ENCODE data around the gene ZNF761. TPM values are rescaled to one million over a fixed set of nuclear protein-coding genes. Genes with fewer than 3 reads are reported as not detected.

ZNF761 gene
- total and polyA plus RNA-seq, 2 of the 13 experiments (the other 11 are each of a cell fraction or from before 2014, with no cell fraction given) = 11.6 to 16.2 TPM

DNA sequence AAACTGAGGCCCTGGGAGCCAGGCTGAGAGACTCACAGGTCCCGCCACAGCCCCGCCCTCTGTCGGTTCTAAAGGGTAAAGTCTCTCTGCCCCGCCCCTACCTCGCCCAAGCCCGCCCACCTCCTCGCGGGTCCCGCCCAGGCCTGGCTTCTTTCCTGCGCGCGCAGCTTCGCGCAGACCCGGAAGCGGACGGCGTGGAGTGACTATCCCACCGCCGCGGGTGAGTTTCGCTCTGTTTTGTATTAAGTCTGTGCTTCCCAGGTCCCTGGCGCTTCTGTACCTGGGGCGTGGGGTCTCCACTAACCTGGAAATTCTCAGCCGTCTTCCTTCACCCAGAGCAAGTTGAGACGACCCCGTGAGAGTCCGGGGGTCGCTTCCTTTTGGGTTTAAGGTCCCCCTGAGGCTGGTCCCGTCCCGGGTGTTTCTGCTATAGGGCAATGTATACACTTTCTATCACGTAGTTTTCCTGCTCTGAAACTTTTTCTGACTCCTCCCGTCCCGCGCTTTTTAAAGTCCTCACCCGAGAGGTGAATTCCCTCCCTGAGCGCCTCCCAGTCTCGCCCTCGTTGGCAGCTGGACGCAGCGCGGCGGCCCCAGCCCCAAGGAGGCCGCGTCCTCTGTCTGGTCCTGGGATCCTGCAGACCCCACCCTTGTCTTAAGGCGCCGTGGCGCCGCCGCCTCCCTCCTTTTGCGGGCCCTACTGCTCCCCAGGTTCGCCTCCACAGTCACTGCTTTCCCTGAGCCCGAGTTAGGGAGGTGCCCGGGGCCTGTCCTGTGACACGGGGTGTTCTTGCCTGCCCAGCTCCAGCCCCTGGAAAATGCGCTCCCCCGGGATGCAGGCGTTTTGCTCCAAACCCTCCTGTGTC is 36.6 kb upstream of the ZNF761 start, which contains the start of gene ZNF765 (continued):
- TF ChIP-seq POGK (CRISPR knock-in tag; conservative IDR thresholded peaks at IDR 0.05) (peak; percentile 26; the same call in 1 of the 2 replicates), HBP1 (CRISPR knock-in tag; IDR thresholded peaks at IDR 0.05; ENCODE audit: low read depth) (no peak), ATF4 (CRISPR knock-in tag; IDR thresholded peaks at IDR 0.05) (0 out of 4 replicates have a peak, but pooled peaks of 1 of the 2 experiments have one; percentile 14), ZNF574 (CRISPR knock-in tag; IDR thresholded peaks at IDR 0.05) (peak; percentile 42; the same call in 1 of the 2 replicates), PITX1 (CRISPR knock-in tag; IDR thresholded peaks at IDR 0.05) (0 out of 2 replicates have a peak, but pooled peaks have one; percentile 12), MAF1 (CRISPR knock-in tag; IDR thresholded peaks at IDR 0.05; ENCODE audit: borderline replicate concordance) (0 out of 2 replicates have a peak, but pooled peaks have one; percentile 43)
- TF ChIP-seq, protein P1, sequence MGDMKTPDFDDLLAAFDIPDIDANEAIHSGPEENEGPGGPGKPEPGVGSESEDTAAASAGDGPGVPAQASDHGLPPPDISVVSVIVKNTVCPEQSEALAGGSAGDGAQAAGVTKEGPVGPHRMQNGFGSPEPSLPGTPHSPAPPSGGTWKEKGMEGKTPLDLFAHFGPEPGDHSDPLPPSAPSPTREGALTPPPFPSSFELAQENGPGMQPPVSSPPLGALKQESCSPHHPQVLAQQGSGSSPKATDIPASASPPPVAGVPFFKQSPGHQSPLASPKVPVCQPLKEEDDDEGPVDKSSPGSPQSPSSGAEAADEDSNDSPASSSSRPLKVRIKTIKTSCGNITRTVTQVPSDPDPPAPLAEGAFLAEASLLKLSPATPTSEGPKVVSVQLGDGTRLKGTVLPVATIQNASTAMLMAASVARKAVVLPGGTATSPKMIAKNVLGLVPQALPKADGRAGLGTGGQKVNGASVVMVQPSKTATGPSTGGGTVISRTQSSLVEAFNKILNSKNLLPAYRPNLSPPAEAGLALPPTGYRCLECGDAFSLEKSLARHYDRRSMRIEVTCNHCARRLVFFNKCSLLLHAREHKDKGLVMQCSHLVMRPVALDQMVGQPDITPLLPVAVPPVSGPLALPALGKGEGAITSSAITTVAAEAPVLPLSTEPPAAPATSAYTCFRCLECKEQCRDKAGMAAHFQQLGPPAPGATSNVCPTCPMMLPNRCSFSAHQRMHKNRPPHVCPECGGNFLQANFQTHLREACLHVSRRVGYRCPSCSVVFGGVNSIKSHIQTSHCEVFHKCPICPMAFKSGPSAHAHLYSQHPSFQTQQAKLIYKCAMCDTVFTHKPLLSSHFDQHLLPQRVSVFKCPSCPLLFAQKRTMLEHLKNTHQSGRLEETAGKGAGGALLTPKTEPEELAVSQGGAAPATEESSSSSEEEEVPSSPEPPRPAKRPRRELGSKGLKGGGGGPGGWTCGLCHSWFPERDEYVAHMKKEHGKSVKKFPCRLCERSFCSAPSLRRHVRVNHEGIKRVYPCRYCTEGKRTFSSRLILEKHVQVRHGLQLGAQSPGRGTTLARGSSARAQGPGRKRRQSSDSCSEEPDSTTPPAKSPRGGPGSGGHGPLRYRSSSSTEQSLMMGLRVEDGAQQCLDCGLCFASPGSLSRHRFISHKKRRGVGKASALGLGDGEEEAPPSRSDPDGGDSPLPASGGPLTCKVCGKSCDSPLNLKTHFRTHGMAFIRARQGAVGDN (CRISPR knock-in tag; IDR thresholded peaks at IDR 0.05) = peak; percentile 69
- TF ChIP-seq, protein P2, sequence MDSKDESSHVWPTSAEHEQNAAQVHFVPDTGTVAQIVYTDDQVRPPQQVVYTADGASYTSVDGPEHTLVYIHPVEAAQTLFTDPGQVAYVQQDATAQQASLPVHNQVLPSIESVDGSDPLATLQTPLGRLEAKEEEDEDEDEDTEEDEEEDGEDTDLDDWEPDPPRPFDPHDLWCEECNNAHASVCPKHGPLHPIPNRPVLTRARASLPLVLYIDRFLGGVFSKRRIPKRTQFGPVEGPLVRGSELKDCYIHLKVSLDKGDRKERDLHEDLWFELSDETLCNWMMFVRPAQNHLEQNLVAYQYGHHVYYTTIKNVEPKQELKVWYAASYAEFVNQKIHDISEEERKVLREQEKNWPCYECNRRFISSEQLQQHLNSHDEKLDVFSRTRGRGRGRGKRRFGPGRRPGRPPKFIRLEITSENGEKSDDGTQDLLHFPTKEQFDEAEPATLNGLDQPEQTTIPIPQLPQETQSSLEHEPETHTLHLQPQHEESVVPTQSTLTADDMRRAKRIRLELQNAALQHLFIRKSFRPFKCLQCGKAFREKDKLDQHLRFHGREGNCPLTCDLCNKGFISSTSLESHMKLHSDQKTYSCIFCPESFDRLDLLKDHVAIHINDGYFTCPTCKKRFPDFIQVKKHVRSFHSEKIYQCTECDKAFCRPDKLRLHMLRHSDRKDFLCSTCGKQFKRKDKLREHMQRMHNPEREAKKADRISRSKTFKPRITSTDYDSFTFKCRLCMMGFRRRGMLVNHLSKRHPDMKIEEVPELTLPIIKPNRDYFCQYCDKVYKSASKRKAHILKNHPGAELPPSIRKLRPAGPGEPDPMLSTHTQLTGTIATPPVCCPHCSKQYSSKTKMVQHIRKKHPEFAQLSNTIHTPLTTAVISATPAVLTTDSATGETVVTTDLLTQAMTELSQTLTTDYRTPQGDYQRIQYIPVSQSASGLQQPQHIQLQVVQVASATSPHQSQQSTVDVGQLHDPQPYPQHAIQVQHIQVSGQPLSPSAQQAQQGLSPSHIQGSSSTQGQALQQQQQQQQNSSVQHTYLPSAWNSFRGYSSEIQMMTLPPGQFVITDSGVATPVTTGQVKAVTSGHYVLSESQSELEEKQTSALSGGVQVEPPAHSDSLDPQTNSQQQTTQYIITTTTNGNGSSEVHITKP (CRISPR knock-in tag; IDR thresholded peaks at IDR 0.05; ENCODE audit: low read depth) = peak; percentile 69
- TF ChIP-seq, protein P3, sequence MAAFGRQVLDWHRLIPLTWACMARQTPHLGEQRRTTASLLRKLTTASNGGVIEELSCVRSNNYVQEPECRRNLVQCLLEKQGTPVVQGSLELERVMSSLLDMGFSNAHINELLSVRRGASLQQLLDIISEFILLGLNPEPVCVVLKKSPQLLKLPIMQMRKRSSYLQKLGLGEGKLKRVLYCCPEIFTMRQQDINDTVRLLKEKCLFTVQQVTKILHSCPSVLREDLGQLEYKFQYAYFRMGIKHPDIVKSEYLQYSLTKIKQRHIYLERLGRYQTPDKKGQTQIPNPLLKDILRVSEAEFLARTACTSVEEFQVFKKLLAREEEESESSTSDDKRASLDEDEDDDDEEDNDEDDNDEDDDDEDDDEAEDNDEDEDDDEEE (CRISPR knock-in tag; IDR thresholded peaks at IDR 0.05) = peak; percentile 63; the same call in 1 of the 2 replicates

All from HepG2 (cell line).